Activated naive CD4-positive, alpha-beta T cell treated with anti-CD3 and anti-CD28 coated beads, Interleukin-2, amount 10 ng/mL, durations not matched to agents 7 days and 5 days (primary cell): ENCODE measurements around the gene ZNF675.
"Not testable (repeated sequence)": the region's sequence is repeated elsewhere in the genome, so short reads cannot be mapped to it uniquely, and the experiment has no call there.

Source experiments
- CTCF ChIA-PET: fragments of 350-600 bp; sonication (Branson Sonifier 250); formaldehyde crosslinking; loops from one replicate; lab custom pipeline; 2021; ENCODE audit warnings: antibody characterized with exemption; lab: Charles Lee
- DNase-seq: peaks from one replicate; pipeline ENCODE4 v3.0.0-alpha.2; 2020
- H3K27ac Mint-ChIP-seq: one replicate; pipeline ENCODE4 v1.8.0; 2021; ENCODE audit warnings: mild to moderate bottlenecking, moderate library complexity, mixed read lengths
- H3K27me3 Mint-ChIP-seq: one replicate; pipeline ENCODE4 v1.8.0; 2021; ENCODE audit warnings: mild to moderate bottlenecking, mixed read lengths
- H3K36me3 Mint-ChIP-seq: one replicate; pipeline ENCODE4 v1.8.0; 2021; ENCODE audit warnings: mixed read lengths
- H3K4me1 Mint-ChIP-seq: one replicate; pipeline ENCODE4 v1.8.0; 2021; ENCODE audit warnings: mixed read lengths
- H3K4me3 Mint-ChIP-seq: one replicate; pipeline ENCODE4 v1.8.0; 2021; ENCODE audit warnings: mild to moderate bottlenecking, moderate library complexity, mixed read lengths
- H3K9me3 Mint-ChIP-seq: one replicate; pipeline ENCODE4 v1.8.0; 2021; ENCODE audit warnings: mixed read lengths

ZNF675 gene

GRCh38 chr19:23686621-23687423 is at the start of gene ZNF675:
ZNF675 (minus strand) TSS chr19:23687212; CDS start chr19:23687033, 179 bp downstream.
- peak; percentile 94 for DNase-seq
- Mint-ChIP-seq H3K27ac (peak within 1 kb of the TSS; percentile 98), H3K36me3 (peaks cover 41% of the 10 kb centered on the region), H3K9me3 (peaks cover 26% of the 10 kb centered on the region), H3K4me1 (peaks cover 23% of the 10 kb centered on the region), H3K27me3 (no peaks in the 10 kb centered on the region), H3K4me3 (peak within 1 kb of the TSS; percentile 97)
- CTCF ChIA-PET = interaction anchor here (0.8 kb wide), 1 partner anchor 292 kb away, joined by 3 read pairs; the partner anchor contains the start of gene ZNF91

GRCh38 chr19:23730729-23731465 is 43.9 kb upstream of the ZNF675 start:
- H3K9me3 Mint-ChIP-seq = peaks cover 26% of the 10 kb centered on the region
- H3K27me3 Mint-ChIP-seq, H3K4me3 Mint-ChIP-seq, H3K36me3 Mint-ChIP-seq, DNase-seq, H3K4me1 Mint-ChIP-seq, CTCF ChIA-PET, H3K27ac Mint-ChIP-seq: not testable (repeated sequence)

GRCh38 chr19:23724161-23724560 is 37.1 kb upstream of the ZNF675 start:
- H3K4me1 Mint-ChIP-seq, H3K4me3 Mint-ChIP-seq, H3K27me3 Mint-ChIP-seq, DNase-seq, H3K27ac Mint-ChIP-seq, CTCF ChIA-PET, H3K36me3 Mint-ChIP-seq: not testable (repeated sequence)
- H3K9me3 Mint-ChIP-seq = peaks cover 20% of the 10 kb centered on the region

GRCh38 chr19:23718802-23719201 is 31.8 kb upstream of the ZNF675 start:
- H3K27ac Mint-ChIP-seq = no peak overlapping the region
- H3K9me3 Mint-ChIP-seq = peaks cover 14% of the 10 kb centered on the region
- CTCF ChIA-PET = no interaction called here
- H3K27me3 Mint-ChIP-seq = no peaks in the 10 kb centered on the region
- H3K4me1 Mint-ChIP-seq = peaks cover 4% of the 10 kb centered on the region
- no peak for DNase-seq
- H3K36me3 Mint-ChIP-seq = peaks cover 2% of the 10 kb centered on the region
- H3K4me3 Mint-ChIP-seq = no peak overlapping the region

GRCh38 chr19:23716792-23717191 is 29.8 kb upstream of the ZNF675 start:
- Mint-ChIP-seq H3K4me1 (peaks cover 4% of the 10 kb centered on the region), H3K9me3 (peaks cover 16% of the 10 kb centered on the region), H3K27ac (no peak overlapping the region), H3K4me3 (no peak overlapping the region), H3K36me3 (peaks cover 2% of the 10 kb centered on the region), H3K27me3 (no peaks in the 10 kb centered on the region)
- no peak for DNase-seq
- CTCF ChIA-PET = interaction anchor here (0.6 kb wide), 1 partner anchor 99 kb away, joined by 3 read pairs; no protein-coding TSS in a partner anchor

GRCh38 chr19:23709347-23709746 is 22.3 kb upstream of the ZNF675 start:
- no peak for DNase-seq
- Mint-ChIP-seq H3K4me1 (no peaks in the 10 kb centered on the region), H3K4me3 (no peak overlapping the region), H3K27ac (no peak overlapping the region), H3K27me3 (no peaks in the 10 kb centered on the region), H3K36me3 (no peaks in the 10 kb centered on the region), H3K9me3 (peaks cover 19% of the 10 kb centered on the region)
- CTCF ChIA-PET = no interaction called here

- no peaks in the 10 kb centered on the region for H3K27me3 Mint-ChIP-seq
- peaks cover 27% of the 10 kb centered on the region for H3K9me3 Mint-ChIP-seq
- no peaks in the 10 kb centered on the region for H3K4me1 Mint-ChIP-seq
- CTCF ChIA-PET = no interaction called here
- H3K36me3 Mint-ChIP-seq = no peaks in the 10 kb centered on the region
- no peak overlapping the region for H3K4me3 Mint-ChIP-seq
- DNase-seq = no peak
- no peak overlapping the region for H3K27ac Mint-ChIP-seq
Measured at GRCh38 chr19:23706657-23707056, 19.6 kb upstream of the ZNF675 start.

GRCh38 chr19:23699521-23699860 is 12.5 kb upstream of the ZNF675 start:
- no peaks in the 10 kb centered on the region for H3K27me3 Mint-ChIP-seq
- no peaks in the 10 kb centered on the region for H3K36me3 Mint-ChIP-seq
- no peaks in the 10 kb centered on the region for H3K4me1 Mint-ChIP-seq
- no peak overlapping the region for H3K27ac Mint-ChIP-seq
- peaks cover 26% of the 10 kb centered on the region for H3K9me3 Mint-ChIP-seq
- DNase-seq = no peak
- no peak overlapping the region for H3K4me3 Mint-ChIP-seq
- CTCF ChIA-PET = no interaction called here

- H3K4me1 Mint-ChIP-seq = no peaks in the 10 kb centered on the region
- no peaks in the 10 kb centered on the region for H3K27me3 Mint-ChIP-seq
- no peaks in the 10 kb centered on the region for H3K36me3 Mint-ChIP-seq
- no peak overlapping the region for H3K27ac Mint-ChIP-seq
- H3K9me3 Mint-ChIP-seq = peaks cover 24% of the 10 kb centered on the region
- no peak overlapping the region for H3K4me3 Mint-ChIP-seq
- CTCF ChIA-PET = no interaction called here
- DNase-seq = no peak
Measured at GRCh38 chr19:23698711-23699520, 11.9 kb upstream of the ZNF675 start.

GRCh38 chr19:23692937-23693336 is 5.9 kb upstream of the ZNF675 start:
- H3K9me3 Mint-ChIP-seq = peaks cover 16% of the 10 kb centered on the region
- H3K4me1 Mint-ChIP-seq, H3K27ac Mint-ChIP-seq, H3K27me3 Mint-ChIP-seq, H3K4me3 Mint-ChIP-seq, H3K36me3 Mint-ChIP-seq, DNase-seq, CTCF ChIA-PET: not testable (repeated sequence)

- DNase-seq = no peak
- Mint-ChIP-seq H3K27ac (no peak overlapping the region), H3K4me1 (no peaks in the 10 kb centered on the region), H3K9me3 (peaks cover 65% of the 10 kb centered on the region), H3K27me3 (no peaks in the 10 kb centered on the region), H3K4me3 (no peak overlapping the region), H3K36me3 (peaks cover 82% of the 10 kb centered on the region)
- CTCF ChIA-PET = no interaction called here
Measured at GRCh38 chr19:23673132-23673531, 13.9 kb downstream of the ZNF675 start.

- H3K4me3 Mint-ChIP-seq, H3K27me3 Mint-ChIP-seq, H3K27ac Mint-ChIP-seq, DNase-seq, H3K4me1 Mint-ChIP-seq, CTCF ChIA-PET: not testable (repeated sequence)
- peaks cover 90% of the 10 kb centered on the region for H3K36me3 Mint-ChIP-seq
- H3K9me3 Mint-ChIP-seq = peaks cover 72% of the 10 kb centered on the region
Measured at GRCh38 chr19:23668606-23669005, 18.4 kb downstream of the ZNF675 start.

- no peak for DNase-seq
- Mint-ChIP-seq H3K27ac (no peak overlapping the region), H3K4me1 (no peaks in the 10 kb centered on the region), H3K4me3 (no peak overlapping the region), H3K27me3 (no peaks in the 10 kb centered on the region), H3K9me3 (peaks cover 68% of the 10 kb centered on the region), H3K36me3 (peaks cover 89% of the 10 kb centered on the region)
- CTCF ChIA-PET = no interaction called here
Measured at GRCh38 chr19:23665651-23666410, 21.2 kb downstream of the ZNF675 start.

GRCh38 chr19:23649817-23650216 is 37.2 kb downstream of the ZNF675 start:
- H3K36me3 Mint-ChIP-seq = peaks cover 29% of the 10 kb centered on the region
- H3K4me1 Mint-ChIP-seq, CTCF ChIA-PET, DNase-seq, H3K27ac Mint-ChIP-seq, H3K4me3 Mint-ChIP-seq, H3K27me3 Mint-ChIP-seq: not testable (repeated sequence)
- peaks cover 54% of the 10 kb centered on the region for H3K9me3 Mint-ChIP-seq
